NOMO-1 treated with dmso at 0.1 percent for 144 hours (cell line): ENCODE data around the gene SORT1.

Experiments used
- DNase-seq: peaks from one replicate; lab custom pipeline; 2025; ENCODE audit not compliant: unreplicated experiment; lab: John Stamatoyannopoulos, UW

SORT1 gene

DNA sequence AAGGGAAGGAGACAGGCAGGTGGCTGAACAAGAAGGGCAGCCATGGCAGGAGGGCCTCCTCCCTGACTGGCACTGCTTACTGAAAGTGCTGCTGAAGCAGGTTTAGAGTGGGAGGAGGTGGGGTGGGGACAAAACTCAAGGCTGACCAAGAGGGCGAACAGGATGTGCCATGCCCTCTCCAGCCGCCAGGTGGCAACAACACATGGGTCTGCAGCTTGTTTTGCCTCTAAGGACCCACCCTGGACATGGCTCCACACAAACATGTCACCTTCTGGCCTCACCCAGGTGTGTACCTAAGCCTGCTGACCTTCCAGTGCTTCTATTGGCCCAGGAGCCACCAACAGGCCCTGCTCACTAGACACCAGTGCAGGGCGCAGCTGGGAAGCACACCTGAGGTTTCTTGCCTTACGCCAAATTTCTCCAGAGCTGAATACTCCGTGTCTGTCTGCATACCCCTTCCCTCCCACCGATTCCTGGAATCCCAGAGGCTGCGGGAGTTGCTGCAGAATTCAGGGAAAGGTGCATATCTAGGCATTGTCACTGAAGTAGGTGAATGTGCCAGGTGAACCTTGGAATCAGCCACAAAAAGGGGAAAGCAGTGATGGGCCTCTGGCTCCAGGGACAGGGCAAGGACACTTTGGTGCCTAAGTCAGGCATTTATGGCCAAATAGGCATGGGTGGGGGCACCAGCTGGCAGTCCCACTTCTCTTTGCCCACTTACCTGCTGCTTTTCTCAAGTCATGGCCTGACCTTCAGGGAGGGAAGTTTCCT, 120.1 kb downstream of the SORT1 start:
- DNase-seq: no peak

GRCh38 chr1:109275706-109276345, 121.9 kb downstream of the SORT1 start:
- no peak for DNase-seq

DNA sequence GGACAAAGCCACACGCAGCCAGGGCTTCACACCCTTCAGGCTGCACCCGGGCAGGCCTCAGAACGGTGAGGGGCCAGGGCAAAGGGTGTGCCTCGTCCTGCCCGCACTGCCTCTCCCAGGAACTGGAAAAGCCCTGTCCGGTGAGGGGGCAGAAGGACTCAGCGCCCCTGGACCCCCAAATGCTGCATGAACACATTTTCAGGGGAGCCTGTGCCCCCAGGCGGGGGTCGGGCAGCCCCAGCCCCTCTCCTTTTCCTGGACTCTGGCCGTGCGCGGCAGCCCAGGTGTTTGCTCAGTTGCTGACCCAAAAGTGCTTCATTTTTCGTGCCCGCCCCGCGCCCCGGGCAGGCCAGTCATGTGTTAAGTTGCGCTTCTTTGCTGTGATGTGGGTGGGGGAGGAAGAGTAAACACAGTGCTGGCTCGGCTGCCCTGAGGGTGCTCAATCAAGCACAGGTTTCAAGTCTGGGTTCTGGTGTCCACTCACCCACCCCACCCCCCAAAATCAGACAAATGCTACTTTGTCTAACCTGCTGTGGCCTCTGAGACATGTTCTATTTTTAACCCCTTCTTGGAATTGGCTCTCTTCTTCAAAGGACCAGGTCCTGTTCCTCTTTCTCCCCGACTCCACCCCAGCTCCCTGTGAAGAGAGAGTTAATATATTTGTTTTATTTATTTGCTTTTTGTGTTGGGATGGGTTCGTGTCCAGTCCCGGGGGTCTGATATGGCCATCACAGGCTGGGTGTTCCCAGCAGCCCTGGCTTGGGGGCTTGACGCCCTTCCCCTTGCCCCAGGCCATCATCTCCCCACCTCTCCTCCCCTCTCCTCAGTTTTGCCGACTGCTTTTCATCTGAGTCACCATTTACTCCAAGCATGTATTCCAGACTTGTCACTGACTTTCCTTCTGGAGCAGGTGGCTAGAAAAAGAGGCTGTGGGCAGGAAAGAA, 122.9 kb downstream of the SORT1 start:
- DNase-seq: no peak

- DNase-seq: no peak
These were observed 124.0 kb downstream of the SORT1 start for GRCh38 chr1:109273570-109274288.

- no peak for DNase-seq
These were observed 124.7 kb downstream of the SORT1 start for GRCh38 chr1:109272831-109273547.

DNA sequence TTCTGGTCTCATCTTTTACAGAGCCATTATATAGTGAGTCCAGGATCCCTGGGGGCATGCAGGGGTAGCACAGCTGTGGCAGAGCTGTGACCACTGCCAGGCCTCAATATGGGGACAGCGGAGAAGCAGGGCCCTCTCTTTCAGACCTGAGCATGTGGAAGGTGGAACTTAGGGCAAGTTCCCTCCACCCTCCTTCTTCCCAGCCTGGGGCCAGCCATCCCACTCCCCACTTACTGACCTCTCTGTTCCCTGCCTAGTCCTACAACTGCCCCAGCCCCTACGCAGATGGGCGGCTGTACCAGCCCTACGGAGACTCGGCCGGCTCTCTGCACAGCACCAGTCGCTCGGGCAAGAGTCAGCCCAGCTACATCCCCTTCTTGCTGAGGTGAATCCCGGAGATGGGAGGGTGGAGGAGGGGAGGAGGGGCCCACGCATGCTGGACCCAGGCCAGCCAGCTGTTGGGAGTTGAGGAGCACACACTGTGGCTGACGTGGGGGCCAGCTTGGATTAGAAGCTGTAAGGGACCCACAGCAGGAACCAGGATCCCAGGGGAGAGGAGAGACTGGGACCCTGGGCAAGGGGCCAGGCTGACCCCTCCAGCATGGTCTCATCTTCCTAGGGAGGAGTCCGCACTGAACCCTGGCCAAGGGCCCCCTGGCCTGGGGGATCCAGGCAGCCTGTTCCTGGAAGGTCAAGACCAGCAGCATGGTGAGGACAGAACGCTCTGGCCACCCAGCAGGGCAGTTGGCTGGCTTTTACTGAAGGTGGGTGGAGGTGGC, 125.5 kb downstream of the SORT1 start:
- DNase-seq: no peak

DNA sequence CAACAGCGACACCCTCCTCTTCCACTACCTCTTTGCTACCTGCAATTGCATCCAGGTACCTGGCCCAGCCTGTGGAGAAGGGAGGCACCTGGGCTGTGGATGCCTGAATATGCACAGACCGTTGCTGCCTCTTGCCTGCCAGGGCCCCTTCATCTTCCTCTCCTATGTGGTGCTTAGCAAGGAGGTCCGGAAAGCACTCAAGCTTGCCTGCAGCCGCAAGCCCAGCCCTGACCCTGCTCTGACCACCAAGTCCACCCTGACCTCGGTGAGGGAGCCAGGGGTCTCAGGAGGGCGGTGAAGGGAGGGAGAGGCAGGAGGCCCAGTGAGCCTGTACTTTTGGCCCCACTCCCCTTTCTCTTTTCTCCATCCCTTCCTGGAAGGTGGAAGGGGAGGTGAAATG, 126.3 kb downstream of the SORT1 start:
- no peak for DNase-seq

- no peak for DNase-seq
These were observed 126.9 kb downstream of the SORT1 start for GRCh38 chr1:109270623-109271317.

DNA sequence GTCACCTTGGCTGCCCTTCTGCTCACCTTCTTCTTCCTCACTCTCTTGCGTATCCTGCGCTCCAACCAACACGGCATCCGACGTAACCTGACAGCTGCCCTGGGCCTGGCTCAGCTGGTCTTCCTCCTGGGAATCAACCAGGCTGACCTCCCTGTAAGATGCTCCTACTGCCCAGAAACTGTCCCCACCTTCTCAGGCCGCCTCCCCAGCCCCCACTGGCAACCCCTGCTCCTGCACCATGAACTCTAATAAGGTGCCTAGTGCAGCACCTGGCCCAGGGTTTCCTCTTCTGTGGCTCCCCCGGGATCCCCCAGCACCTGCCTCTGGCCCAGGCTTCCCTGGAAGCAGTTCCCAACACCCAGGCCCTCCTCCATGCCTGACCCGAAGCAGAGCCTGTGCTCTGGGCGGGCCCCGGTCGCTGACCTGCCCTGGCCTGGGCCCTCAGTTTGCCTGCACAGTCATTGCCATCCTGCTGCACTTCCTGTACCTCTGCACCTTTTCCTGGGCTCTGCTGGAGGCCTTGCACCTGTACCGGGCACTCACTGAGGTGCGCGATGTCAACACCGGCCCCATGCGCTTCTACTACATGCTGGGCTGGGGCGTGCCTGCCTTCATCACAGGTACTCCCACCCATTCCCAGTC, 127.6 kb downstream of the SORT1 start:
- DNase-seq: no peak

GRCh38 chr1:109269212-109269980, 128.3 kb downstream of the SORT1 start:
- DNase-seq: no peak

DNA sequence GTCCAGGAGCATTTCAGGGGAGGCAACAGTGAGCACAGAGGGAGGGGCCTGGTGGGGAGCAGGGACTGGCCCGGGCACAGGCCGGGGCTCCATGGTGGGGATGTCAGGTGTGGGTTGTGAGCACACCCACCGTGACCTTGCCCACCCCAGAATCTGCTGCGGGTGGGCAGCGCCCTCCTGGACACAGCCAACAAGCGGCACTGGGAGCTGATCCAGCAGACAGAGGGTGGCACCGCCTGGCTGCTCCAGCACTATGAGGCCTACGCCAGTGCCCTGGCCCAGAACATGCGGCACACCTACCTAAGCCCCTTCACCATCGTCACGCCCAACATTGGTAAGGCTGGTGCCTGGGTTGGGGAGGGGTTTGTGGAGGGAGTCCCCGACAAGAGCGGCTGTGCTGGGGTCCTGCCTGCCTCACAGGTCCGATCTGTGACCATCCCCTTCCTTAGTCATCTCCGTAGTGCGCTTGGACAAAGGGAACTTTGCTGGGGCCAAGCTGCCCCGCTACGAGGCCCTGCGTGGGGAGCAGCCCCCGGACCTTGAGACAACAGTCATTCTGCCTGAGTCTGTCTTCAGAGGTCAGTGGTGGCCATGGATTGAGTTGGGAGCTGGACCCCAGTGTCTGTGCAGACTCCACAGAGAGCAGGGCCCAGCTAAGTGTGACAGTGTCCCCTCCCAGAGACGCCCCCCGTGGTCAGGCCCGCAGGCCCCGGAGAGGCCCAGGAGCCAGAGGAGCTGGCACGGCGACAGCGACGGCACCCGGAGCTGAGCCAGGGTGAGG, 129.1 kb downstream of the SORT1 start:
- DNase-seq: no peak

DNA sequence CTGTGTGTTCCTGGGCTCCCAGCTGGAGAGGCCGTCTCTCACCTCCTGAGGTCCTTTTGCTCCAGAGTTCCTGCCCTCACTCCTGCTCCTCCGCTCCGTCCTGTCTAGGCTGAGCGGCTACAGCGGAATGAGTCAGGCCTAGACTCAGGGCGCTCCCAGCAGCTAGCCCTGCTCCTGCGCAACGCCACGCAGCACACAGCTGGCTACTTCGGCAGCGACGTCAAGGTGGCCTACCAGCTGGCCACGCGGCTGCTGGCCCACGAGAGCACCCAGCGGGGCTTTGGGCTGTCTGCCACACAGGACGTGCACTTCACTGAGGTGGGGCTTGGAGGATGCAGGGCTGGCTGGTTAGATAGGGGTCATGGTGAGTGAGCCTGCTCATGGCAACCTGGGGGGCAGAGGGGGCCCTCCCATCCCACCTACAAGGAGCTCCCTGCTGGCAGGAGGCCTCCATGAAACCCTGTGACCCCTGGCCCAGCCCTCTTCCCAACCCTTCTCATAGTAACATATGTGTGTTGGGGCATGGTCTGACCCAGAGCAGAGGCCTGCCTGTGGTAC, 129.9 kb downstream of the SORT1 start:
- no peak for DNase-seq

- no peak for DNase-seq
These were observed 130.8 kb downstream of the SORT1 start for GRCh38 chr1:109266965-109267364.

DNA sequence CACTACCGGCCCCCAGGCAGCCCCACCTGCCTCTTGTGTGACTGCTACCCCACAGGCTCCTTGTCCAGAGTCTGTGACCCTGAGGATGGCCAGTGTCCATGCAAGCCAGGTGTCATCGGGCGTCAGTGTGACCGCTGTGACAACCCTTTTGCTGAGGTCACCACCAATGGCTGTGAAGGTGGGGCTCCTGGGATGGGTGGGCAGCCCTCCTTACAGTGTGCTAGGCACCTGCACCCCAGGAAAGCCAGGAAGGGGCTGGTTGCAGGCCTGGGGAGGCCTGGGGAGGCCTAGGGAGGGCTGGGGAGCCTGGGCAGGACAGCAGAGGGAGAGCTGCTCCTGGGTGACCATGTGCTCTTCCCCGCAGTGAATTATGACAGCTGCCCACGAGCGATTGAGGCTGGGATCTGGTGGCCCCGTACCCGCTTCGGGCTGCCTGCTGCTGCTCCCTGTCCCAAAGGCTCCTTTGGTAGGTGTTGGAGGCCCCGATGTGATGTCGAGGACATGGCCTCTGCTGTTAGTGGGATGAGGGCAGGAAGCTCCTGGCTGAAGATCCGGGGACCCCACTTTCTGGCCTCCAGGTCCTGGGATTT, 131.9 kb downstream of the SORT1 start:
- DNase-seq: no peak

DNA sequence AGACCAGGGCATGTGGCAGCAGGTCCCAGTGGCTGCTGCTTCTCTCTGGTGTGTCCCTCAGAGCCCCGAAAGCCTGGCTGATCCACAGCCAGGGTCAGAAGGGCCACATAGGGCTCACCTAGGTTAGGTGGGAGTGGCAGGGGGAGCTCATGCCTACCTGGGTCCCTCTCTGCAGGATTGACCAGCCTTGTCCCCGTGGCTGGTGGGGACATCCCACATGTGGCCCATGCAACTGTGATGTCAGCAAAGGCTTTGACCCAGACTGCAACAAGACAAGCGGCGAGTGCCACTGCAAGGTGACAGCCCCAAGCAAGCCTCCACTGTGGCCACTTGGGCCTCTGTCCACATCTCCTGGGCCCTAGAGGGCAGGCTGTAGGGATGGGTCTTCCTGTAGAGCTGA, 132.7 kb downstream of the SORT1 start:
- no peak for DNase-seq

- DNase-seq: no peak
These were observed 133.4 kb downstream of the SORT1 start for GRCh38 chr1:109264379-109264755.
